Purkinje cell (primary cell): ENCODE results near the gene HS3ST6. TPM values are rescaled to one million over a fixed set of nuclear protein-coding genes. Genes with fewer than 3 reads are reported as not detected.

Experiments used
- polyA plus RNA-seq: library from polyadenylated mRNA; unstranded; fragments of >200 nt; fragmentation: Nextera tagmentation; gene quantifications from 2 replicates; pipeline ENCODE4 v1.2.1, GENCODE V29; 2014

The HS3ST6 gene
- polyA plus RNA-seq, result not detected in 2 replicates

DNA sequence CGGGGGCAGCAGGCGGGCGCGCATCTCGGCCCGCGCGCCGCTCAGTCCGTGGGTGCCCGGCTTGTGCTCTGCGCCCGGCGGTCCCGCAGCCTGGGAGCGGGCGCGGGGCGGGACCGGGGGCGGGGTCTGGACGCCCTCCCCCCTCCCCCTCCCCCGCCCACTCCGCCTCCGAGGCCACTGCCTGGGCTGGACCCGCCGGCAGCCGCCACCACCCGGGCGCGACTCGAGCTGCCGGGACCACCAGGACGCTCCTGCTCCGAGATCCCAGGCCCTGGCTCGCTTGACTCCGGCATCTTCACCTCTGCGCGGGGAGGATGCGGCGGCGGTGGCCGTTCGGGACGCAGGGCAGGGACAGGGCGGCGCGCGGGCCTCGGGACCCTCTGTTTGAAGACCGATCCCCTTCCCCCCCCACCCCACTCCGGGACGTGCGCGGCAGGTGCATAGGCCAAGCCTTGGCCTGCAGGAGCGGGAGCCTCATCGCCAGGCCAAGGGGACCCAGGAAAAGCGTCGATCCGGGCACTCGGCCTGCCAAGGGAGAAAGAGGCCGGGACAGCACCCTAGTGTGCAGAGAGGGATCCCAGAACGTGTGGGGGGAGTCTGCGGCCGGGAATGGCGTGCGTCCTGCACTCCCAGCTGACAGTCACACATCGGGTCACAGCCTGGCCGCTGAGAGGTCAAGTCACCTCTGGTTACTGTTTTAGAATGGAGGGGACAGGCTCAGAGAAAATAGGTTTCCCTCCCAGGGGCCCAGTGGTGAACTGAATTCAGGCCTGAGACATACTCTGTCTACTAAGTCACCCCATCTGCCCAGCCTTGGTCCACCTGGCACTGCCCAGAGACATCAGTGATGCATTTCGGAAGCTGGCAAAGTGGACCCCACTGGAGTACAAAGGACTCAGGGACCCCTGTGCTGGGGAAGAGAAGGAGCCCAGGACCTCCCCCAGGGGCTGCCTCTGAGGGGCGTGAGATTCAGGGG, at the start of gene HS3ST6:
TSS of gene HS3ST6 (minus strand) at position 65 of the 976 bp plus-strand sequence. CDS start 92 bp downstream, outside the sequence.

GRCh38 chr16:1966460-1966859, 48.2 kb upstream of the HS3ST6 start, which contains the start of gene RNF151:
Gene RNF151, plus strand, starts transcription at chr16:1966856. Its CDS starts 26 bp downstream, at chr16:1966882.

GRCh38 chr16:1964506-1965395, 46.5 kb upstream of the HS3ST6 start, which contains the start of gene RPS2:
Gene RPS2, minus strand, starts transcription at chr16:1964826. Its CDS starts 201 bp downstream, at chr16:1964625.

GRCh38 chr16:1959269-1960039, 41.2 kb upstream of the HS3ST6 start, which contains the start of gene NDUFB10:
Gene NDUFB10, plus strand, starts transcription at chr16:1959538. Its CDS starts 87 bp downstream, at chr16:1959625.

GRCh38 chr16:1942810-1943726, 24.9 kb upstream of the HS3ST6 start, which contains the start of gene MSRB1:
Gene MSRB1, minus strand, starts transcription at chr16:1943199. Its CDS starts 43 bp downstream, at chr16:1943156.

DNA sequence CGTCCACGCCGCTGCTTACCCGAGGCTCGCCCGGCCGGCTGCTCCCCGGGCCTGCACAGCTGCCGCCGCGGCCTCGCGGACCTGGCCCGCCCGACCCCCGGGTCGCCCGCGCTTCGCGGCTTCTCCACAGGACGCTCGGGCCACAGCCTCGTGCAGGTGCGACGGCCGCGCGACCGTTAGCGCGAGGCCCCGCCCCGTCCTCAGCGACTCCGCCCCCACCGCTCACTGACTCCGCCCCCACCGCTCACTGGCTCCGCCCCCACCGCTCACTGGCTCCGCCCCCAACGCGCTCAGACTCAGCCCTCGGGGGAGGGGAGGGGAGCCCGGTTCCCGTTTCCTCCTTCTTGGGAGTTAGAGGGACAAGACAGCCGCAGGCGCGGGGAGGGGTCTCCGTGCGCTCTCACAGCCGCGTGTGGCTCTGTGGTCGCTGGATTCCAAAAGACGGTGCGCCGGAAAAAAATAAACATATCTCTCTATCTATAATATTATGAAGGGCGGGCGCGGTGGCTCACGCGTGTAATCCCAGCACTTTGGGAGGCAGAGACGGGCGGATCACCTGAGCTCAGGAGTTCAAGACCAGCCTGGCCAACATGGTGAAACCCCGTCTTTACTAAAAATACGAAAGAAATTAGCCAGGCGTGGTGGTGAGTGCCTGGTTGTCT, 46.1 kb downstream of the HS3ST6 start, which contains the start of gene MEIOB:
TSS of gene MEIOB (minus strand) at position 191 of the 662 bp plus-strand sequence. CDS start 3,989 bp downstream, outside the sequence.

Other genes starting within 250 kb of the HS3ST6 start
- gene JPT2, start 240.1 kb downstream of the HS3ST6 start, polyA plus RNA-seq, result 1.5 and 3.5 TPM in 2 replicates
- 0.57 and 0.75 TPM in 2 replicates for gene MAPK8IP3, start 212.2 kb downstream of the HS3ST6 start, polyA plus RNA-seq
- 23.9 and 25.4 TPM in 2 replicates for gene NME3, start 146.9 kb downstream of the HS3ST6 start, polyA plus RNA-seq
- not detected in 2 replicates for gene EME2, start 145.6 kb downstream of the HS3ST6 start, polyA plus RNA-seq
- gene MRPS34, start 145.3 kb downstream of the HS3ST6 start, polyA plus RNA-seq, result 18.2 and 21.2 TPM in 2 replicates
- gene SPSB3, start 135.8 kb downstream of the HS3ST6 start, polyA plus RNA-seq, result 1.1 and 4.5 TPM in 2 replicates
- gene NUBP2, start 135.5 kb downstream of the HS3ST6 start, polyA plus RNA-seq, result 5.2 and 6.6 TPM in 2 replicates
- gene IGFALS, start 124.7 kb downstream of the HS3ST6 start, polyA plus RNA-seq, result not detected in 2 replicates
- gene HAGH, start 91.6 kb downstream of the HS3ST6 start, polyA plus RNA-seq, result 42.1 and 49.0 TPM in 2 replicates
- 18.6 and 20.8 TPM in 2 replicates for gene FAHD1, start 91.2 kb downstream of the HS3ST6 start, polyA plus RNA-seq
- not detected in 2 replicates for gene MEIOB, start 46.3 kb downstream of the HS3ST6 start, polyA plus RNA-seq
- 0.78 and 0.87 TPM in 2 replicates for gene MSRB1, start 24.8 kb upstream of the HS3ST6 start, polyA plus RNA-seq
- gene RPL3L, start 36.3 kb upstream of the HS3ST6 start, polyA plus RNA-seq, result not detected in 2 replicates
- gene NDUFB10, start 41.1 kb upstream of the HS3ST6 start, polyA plus RNA-seq, result 199 and 231 TPM in 2 replicates
- gene RPS2, start 46.4 kb upstream of the HS3ST6 start, polyA plus RNA-seq, result 110 and 121 TPM in 2 replicates
- gene RNF151, start 48.4 kb upstream of the HS3ST6 start, polyA plus RNA-seq, result not detected in 2 replicates
- gene TBL3, start 53.6 kb upstream of the HS3ST6 start, polyA plus RNA-seq, result 1.8 and 5.1 TPM in 2 replicates
- gene NOXO1, start 63.1 kb upstream of the HS3ST6 start, polyA plus RNA-seq, result not detected in 2 replicates
- 1.4 and 2.1 TPM in 2 replicates for gene GFER, start 65.8 kb upstream of the HS3ST6 start, polyA plus RNA-seq
- 80.6 and 82.4 TPM in 2 replicates for gene SYNGR3, start 71.6 kb upstream of the HS3ST6 start, polyA plus RNA-seq
- gene ZNF598, start 91.4 kb upstream of the HS3ST6 start, polyA plus RNA-seq, result 0.11 and 0.16 TPM in 2 replicates
- gene NPW, start 101.4 kb upstream of the HS3ST6 start, polyA plus RNA-seq, result not detected in 2 replicates
- 1.0 and 1.3 TPM in 2 replicates for gene NHERF2, start 108.5 kb upstream of the HS3ST6 start, polyA plus RNA-seq
- 8.1 and 19.5 TPM in 2 replicates for gene NTHL1, start 129.4 kb upstream of the HS3ST6 start, polyA plus RNA-seq
- 31.7 and 32.6 TPM in 2 replicates for gene TSC2, start 129.6 kb upstream of the HS3ST6 start, polyA plus RNA-seq
- gene PKD1, start 217.5 kb upstream of the HS3ST6 start, polyA plus RNA-seq, result 0.20 and 3.1 TPM in 2 replicates
- gene RAB26, start 230.2 kb upstream of the HS3ST6 start, polyA plus RNA-seq, result 15.1 TPM in 1 of 2 replicates, not detected in the other
- 0.74 and 1.9 TPM in 2 replicates for gene TRAF7, start 237.4 kb upstream of the HS3ST6 start, polyA plus RNA-seq